HCT116 (cell line): ENCODE data around the gene MACC1. TPM values are rescaled to one million over a fixed set of nuclear protein-coding genes. Genes with fewer than 3 reads are reported as not detected.

Source experiments
- ATAC-seq: fragments of 200-7000 bp; cut with Tn5 transposase; 2 replicates; pipeline ENCODE4 v1.9.1; 2020; ENCODE audit warnings: mild to moderate bottlenecking, moderate library complexity
- BruUV-seq: library from RNA; stranded (reverse); fragments of 400-500 nt; replicated peaks from 2 replicates; lab custom pipeline; 2021; lab: Mats Ljungman, UMichigan
- CTCF ChIA-PET: fragments of 300-600 bp; sonication (Branson Sonifier 250); formaldehyde crosslinking; loops from one replicate; lab custom pipeline; 2021; ENCODE audit warnings: antibody characterized with exemption; lab: Charles Lee
- POLR2A ChIA-PET: fragments of 300-600, 350-600 bp; sonication (Branson Sonifier 250); formaldehyde crosslinking; loops from one replicate; lab custom pipeline; 2021; ENCODE audit warnings: antibody characterized with exemption; lab: Charles Lee
- RAD21 ChIA-PET, 2 experiments: fragments of 300-600 bp; sonication (Branson Sonifier 250); formaldehyde crosslinking; loops; one replicate each; lab custom pipeline; 2023; ENCODE audit warnings: low total read pairs in 2 of 2; ENCODE audit not compliant: uncharacterized antibody in 2 of 2, unreplicated experiment in 2 of 2, low non-redundant PET in 1 of 2; lab: Charles Lee
- DNase-seq: peaks from one replicate; pipeline ENCODE4 v3.0.0-alpha.2; 2010; ENCODE audit warnings: low read depth, low spot score
- H2AFZ ChIP-seq: fragments of 200-600 bp; shearing (Covaris generic), sonication (generic); 2 replicates; pipeline ENCODE4 v1.6.1; 2017; ENCODE audit warnings: low read depth, mixed run types, mixed read lengths, antibody characterized with exemption, low read length; ENCODE audit not compliant: poor library complexity, severe bottlenecking
- H3K27ac ChIP-seq: 2 replicates; pipeline ENCODE4 v1.5.1; 2012; ENCODE audit warnings: low read depth, low read length
- H3K27me3 ChIP-seq: fragments of 200-600 bp; sonication (generic); 2 replicates; pipeline ENCODE4 v1.6.1; 2016; ENCODE audit warnings: mixed run types, low read length, mixed read lengths; ENCODE audit not compliant: insufficient read depth
- H3K36me3 ChIP-seq, 2 experiments: fragments of 200-500 bp in 1 of 2; fragments of 200-600 bp in 1 of 2; sonication (Bioruptor generic) in 1 of 2; sonication (generic) in 1 of 2; 2 replicates each; pipeline versions ENCODE4 v1.5.1 to v1.6.1; 2014 to 2016; ENCODE audit warnings: low read length in 2 of 2, inconsistent platforms in 1 of 2, mixed read lengths in 1 of 2, mixed run types in 1 of 2; ENCODE audit not compliant: insufficient read depth in 2 of 2, control insufficient read depth in 1 of 2
- H3K4me1 ChIP-seq, 2 experiments: fragments of 200-600 bp in 1 of 2; sonication (generic) in 1 of 2; 2 replicates each; pipeline versions ENCODE4 v1.5.1 to v1.6.1; 2012 to 2017; ENCODE audit warnings: low read length in 2 of 2, inconsistent platforms in 1 of 2, mild to moderate bottlenecking in 1 of 2, mixed read lengths in 1 of 2, mixed run types in 1 of 2, moderate library complexity in 1 of 2; ENCODE audit not compliant: insufficient read depth in 2 of 2, control insufficient read depth in 1 of 2
- H3K4me2 ChIP-seq: fragments of 200-600 bp; sonication (generic); 2 replicates; pipeline ENCODE4 v1.6.1; 2017; ENCODE audit warnings: mixed run types, low read length, mixed read lengths
- H3K4me3 ChIP-seq, 2 experiments: fragments of 200-600 bp in 1 of 2; sonication (generic) in 1 of 2; replicated peaks in 1 of 2; 2 replicates each; pipeline ENCODE4 v1.5.1; 2011 to 2016; ENCODE audit warnings: low read length in 2 of 2, control low read depth in 1 of 2, low read depth in 1 of 2, mild to moderate bottlenecking in 1 of 2, mixed read lengths in 1 of 2, mixed run types in 1 of 2
- H3K79me2 ChIP-seq: fragments of 200-600 bp; sonication (generic); 2 replicates; pipeline ENCODE4 v1.6.1; 2017; ENCODE audit warnings: mild to moderate bottlenecking, mixed run types, low read length, moderate library complexity, mixed read lengths; ENCODE audit not compliant: insufficient read depth
- H3K9ac ChIP-seq: fragments of 200-600 bp; sonication (generic); 2 replicates; pipeline ENCODE4 v1.6.1; 2016; ENCODE audit warnings: low read length, mixed read lengths
- H3K9me2 ChIP-seq: fragments of 200-600 bp; sonication (generic), shearing (Covaris generic); 2 replicates; pipeline ENCODE4 v1.6.1; 2017; ENCODE audit warnings: mixed run types, mild to moderate bottlenecking, moderate library complexity; ENCODE audit not compliant: insufficient read depth
- H3K9me3 ChIP-seq, 2 experiments: fragments of 200-500 bp in 1 of 2; fragments of 200-600 bp in 1 of 2; sonication (Bioruptor generic) in 1 of 2; sonication (generic) in 1 of 2; 2 replicates each; pipeline ENCODE4 v1.6.1; 2014 to 2017; ENCODE audit warnings: low read length in 2 of 2, mixed read lengths in 2 of 2, inconsistent platforms in 1 of 2, low read depth in 1 of 2, mild to moderate bottlenecking in 1 of 2, mixed run types in 1 of 2, moderate library complexity in 1 of 2; ENCODE audit not compliant: control insufficient read depth in 1 of 2, insufficient read depth in 1 of 2
- H4K20me1 ChIP-seq: fragments of 200-600 bp; sonication (generic), shearing (Covaris generic); 2 replicates; pipeline ENCODE4 v1.6.1; 2017; ENCODE audit warnings: mixed run types, mild to moderate bottlenecking, moderate library complexity; ENCODE audit not compliant: insufficient read depth
- ATF3 ChIP-seq: IDR thresholded peaks from 2 replicates; pipeline ENCODE4 v1.6.1; 2012
- CBX3 ChIP-seq: IDR thresholded peaks from 2 replicates; pipeline ENCODE4 v1.6.1; 2012; ENCODE audit warnings: low read depth
- CEBPB ChIP-seq: IDR thresholded peaks from 2 replicates; pipeline ENCODE4 v1.6.1; 2012; ENCODE audit warnings: low read depth
- EGR1 ChIP-seq: IDR thresholded peaks from 2 replicates; pipeline ENCODE4 v1.6.1; 2012; ENCODE audit warnings: low read depth
- EZH2 ChIP-seq: fragments of 200-600 bp; sonication (generic); IDR thresholded peaks from 2 replicates; pipeline ENCODE4 v1.6.1; 2017; ENCODE audit warnings: antibody characterized with exemption, mixed run types
- EZH2phosphoT487 ChIP-seq: fragments of 200-600 bp; IDR thresholded peaks from 2 replicates; pipeline ENCODE4 v1.6.1; 2018; ENCODE audit warnings: antibody characterized with exemption, borderline replicate concordance
- JUND ChIP-seq: IDR thresholded peaks from 2 replicates; pipeline ENCODE4 v1.6.1; 2012
- MAX ChIP-seq: IDR thresholded peaks from 2 replicates; pipeline ENCODE4 v1.6.1; 2012
- POLR2A ChIP-seq: IDR thresholded peaks from 2 replicates; pipeline ENCODE4 v1.7.0; 2011; ENCODE audit warnings: borderline replicate concordance; ENCODE audit not compliant: insufficient read depth, insufficient read length; ENCODE audit errors: extremely low read depth
- POLR2AphosphoS5 ChIP-seq: IDR thresholded peaks from 2 replicates; pipeline ENCODE4 v1.6.1; 2011; ENCODE audit warnings: mild to moderate bottlenecking, low read depth, low read length, moderate library complexity
- RAD21 ChIP-seq: IDR thresholded peaks from 2 replicates; pipeline ENCODE4 v1.6.1; 2012; ENCODE audit warnings: low read depth, mild to moderate bottlenecking
- REST ChIP-seq: IDR thresholded peaks from 2 replicates; pipeline ENCODE4 v1.6.1; 2012; ENCODE audit warnings: low read depth
- SRF ChIP-seq: IDR thresholded peaks from 2 replicates; pipeline ENCODE4 v1.6.1; 2012; ENCODE audit warnings: low read depth
- TCF7L2 ChIP-seq: IDR thresholded peaks from 2 replicates; pipeline ENCODE4 v1.7.0; 2011; ENCODE audit warnings: borderline replicate concordance, inconsistent platforms; ENCODE audit not compliant: insufficient read depth, insufficient read length; ENCODE audit errors: extremely low read depth
- ZBTB33 ChIP-seq: IDR thresholded peaks from 2 replicates; pipeline ENCODE4 v1.6.1; 2011; ENCODE audit warnings: mild to moderate bottlenecking, low read length, moderate library complexity; ENCODE audit not compliant: insufficient replicate concordance; ENCODE audit errors: extremely low read depth
- ZNF274 ChIP-seq: fragments of 200-500 bp; sonication (Bioruptor generic); IDR thresholded peaks from 2 replicates; pipeline ENCODE4 v1.6.1; 2014; ENCODE audit warnings: mild to moderate bottlenecking, low read depth, low read length, inconsistent platforms
- intact Hi-C: fragments of 100-400 bp; cut with micrococcal nuclease; formaldehyde crosslinking; loops from 2 replicates; pipeline ENCODE4 v1.10.0; 2022
- total RNA-seq: library from RNA; stranded (reverse); gene quantifications from one replicate; pipeline ENCODE4 v1.2.1, GENCODE V29; 2021; ENCODE audit not compliant: unreplicated experiment

The MACC1 gene
- total RNA-seq, 1 experiment from 2014 or later = 9.8 TPM

- no peak overlapping the region for H3K4me3 ChIP-seq
- no peaks in the 10 kb centered on the region for H3K9me3 ChIP-seq
- no TSS peak for BruUV-seq
- H2AFZ ChIP-seq = no peak overlapping the region
- H3K27me3 ChIP-seq = no peaks in the 10 kb centered on the region
- H3K36me3 ChIP-seq = no peaks in the 10 kb centered on the region
- no peak overlapping the region for H3K27ac ChIP-seq
- ATAC-seq (no peak), DNase-seq (no peak)
- H3K9me2 ChIP-seq = no peaks in the 10 kb centered on the region
- H3K4me2 ChIP-seq = no peak overlapping the region
- H3K4me1 ChIP-seq = peaks cover 8 to 11% of the 10 kb centered on the region in 2 experiments; a peak in 3 of 4 replicates
- POLR2A ChIA-PET = no interaction called here
- TF ChIP-seq RAD21 = no peak
- no peak for TF ChIP-seq JUND
- TF ChIP-seq ZBTB33 = no peak
- no peak for TF ChIP-seq MAX
- no peak for TF ChIP-seq EZH2phosphoT487
- TF ChIP-seq EGR1 = no peak
- no peak for TF ChIP-seq TCF7L2
- no peak for TF ChIP-seq CBX3
- no peak for TF ChIP-seq POLR2AphosphoS5
- no peak for TF ChIP-seq ZNF274
- TF ChIP-seq CEBPB = no peak
- TF ChIP-seq EZH2 = no peak
- no peak for TF ChIP-seq ATF3
- TF ChIP-seq SRF = no peak
- TF ChIP-seq POLR2A = no peak
- no peak for TF ChIP-seq REST
- RAD21 ChIA-PET = no interaction called here
- H3K9ac ChIP-seq = no peak overlapping the region
- no peaks in the 10 kb centered on the region for H4K20me1 ChIP-seq
- CTCF ChIA-PET = no interaction called here
- intact Hi-C loops = no loop called here
- no peaks in the 10 kb centered on the region for H3K79me2 ChIP-seq
Measured at GRCh38 chr7:20229081-20229480, 11.9 kb upstream of the MACC1 start.
